Cortex of kidney (tissue), 1 donor: Measurements from ENCODE around the gene KRTAP3-1.

Source experiments
- DNase-seq: peaks from one replicate; lab custom pipeline; 2025; lab: John Stamatoyannopoulos, UW

The KRTAP3-1 gene

GRCh38 chr17:40978575-40979151, 30.3 kb downstream of the KRTAP3-1 start:
- no peak for DNase-seq

GRCh38 chr17:40975516-40975915, 33.4 kb downstream of the KRTAP3-1 start:
- no peak for DNase-seq

GRCh38 chr17:40974366-40974765, 34.6 kb downstream of the KRTAP3-1 start:
- no peak for DNase-seq

GRCh38 chr17:40967582-40967981, 41.3 kb downstream of the KRTAP3-1 start:
- no peak for DNase-seq

- no peak for DNase-seq
Measured at GRCh38 chr17:40966848-40967247, 42.1 kb downstream of the KRTAP3-1 start, which contains the start of gene KRT39. Gene KRT39, minus strand, starts transcription at chr17:40966948. Its CDS starts 92 bp downstream, at chr17:40966856.

- DNase-seq: no peak
Measured at GRCh38 chr17:40963838-40964237, 45.1 kb downstream of the KRTAP3-1 start.

GRCh38 chr17:40962059-40962561, 46.8 kb downstream of the KRTAP3-1 start:
- no peak for DNase-seq

GRCh38 chr17:40961591-40961990, 47.3 kb downstream of the KRTAP3-1 start:
- no peak for DNase-seq

GRCh38 chr17:40960144-40960543, 48.8 kb downstream of the KRTAP3-1 start:
- DNase-seq: no peak
